Stimulated activated CD8-positive, alpha-beta memory T cell treated with anti-CD3 and anti-CD28 coated beads, Interleukin-4, amount 100 ng/mL, for 4 hours (primary cell): ENCODE results near the gene GPA33.
A peak's percentile ranks its signal among the peaks of the same experiment; 100 is the strongest.
"Not testable (repeated sequence)": the region's sequence is repeated elsewhere in the genome, so short reads cannot be mapped to it uniquely, and the experiment has no call there.

Experiments used
- DNase-seq, 2 donors: peaks; one replicate each; pipeline ENCODE4 v3.0.0-alpha.2; 2020; ENCODE audit warnings: low read depth in 2 of 2, low spot score in 1 of 2

The GPA33 gene

DNA sequence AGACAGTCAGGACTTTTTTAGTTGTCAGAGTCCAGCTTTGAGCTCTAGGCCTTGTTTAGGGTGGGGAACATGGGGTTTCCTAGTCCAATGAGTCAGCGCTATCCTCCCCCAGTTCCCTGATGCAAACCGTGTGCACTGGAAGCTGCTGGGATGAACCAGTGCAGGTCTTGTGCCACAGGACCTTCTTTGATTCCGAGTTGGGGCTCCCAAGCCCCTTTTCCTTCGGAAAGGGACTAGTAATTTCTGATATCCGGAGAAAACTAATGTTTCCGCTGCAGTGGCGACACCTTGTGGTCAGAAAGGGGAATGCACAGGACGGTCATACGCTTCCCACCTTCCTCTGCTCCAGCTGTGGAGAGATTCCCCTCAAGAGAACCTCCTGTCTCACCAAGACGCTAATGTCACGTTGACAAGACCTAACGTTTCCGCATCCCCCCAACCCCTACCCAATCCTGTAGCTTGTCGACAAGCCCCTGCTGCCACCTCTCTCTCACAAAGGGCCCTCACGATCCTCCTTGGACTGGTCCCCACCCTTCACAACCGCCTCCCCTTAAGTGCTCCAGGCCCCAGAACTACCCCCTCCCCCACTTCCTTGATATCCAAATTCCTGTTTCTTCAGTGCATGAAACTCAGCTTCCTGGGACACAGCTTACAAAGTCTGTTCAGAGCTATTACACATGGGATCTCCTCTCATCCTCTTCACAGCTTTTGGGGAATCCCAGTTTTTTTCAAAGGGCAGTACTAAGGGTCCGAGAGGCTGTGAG, 30.9 kb downstream of the GPA33 start:
- DNase-seq, result peak; percentile 23 to 68

- DNase-seq, result no peak
Observed at GRCh38 chr1:167057241-167057688, 32.9 kb downstream of the GPA33 start.

- DNase-seq, result no peak
Observed at GRCh38 chr1:167056529-167057231, 33.5 kb downstream of the GPA33 start.

- no peak for DNase-seq
Observed at GRCh38 chr1:167054946-167055630, 35.1 kb downstream of the GPA33 start.

DNA sequence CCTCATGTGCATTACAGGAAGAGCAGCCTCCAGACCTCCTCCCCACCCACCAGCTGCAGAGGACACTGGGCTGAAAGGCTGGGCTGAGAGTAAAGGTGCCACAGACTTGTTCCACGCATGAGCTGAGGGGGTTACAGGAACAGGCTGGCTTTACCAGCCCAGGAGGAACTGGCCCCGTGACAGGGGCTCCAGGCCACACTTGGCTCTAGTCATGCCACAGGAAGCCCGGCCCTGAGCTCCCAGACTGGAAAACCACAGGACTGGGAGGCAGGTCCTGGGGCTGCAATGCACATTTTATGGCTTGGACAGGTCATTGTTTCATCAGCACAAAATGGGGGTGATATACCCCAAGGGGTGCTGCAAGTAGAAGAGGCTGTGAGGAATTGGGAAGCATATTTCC, 35.6 kb downstream of the GPA33 start:
- no peak for DNase-seq

DNA sequence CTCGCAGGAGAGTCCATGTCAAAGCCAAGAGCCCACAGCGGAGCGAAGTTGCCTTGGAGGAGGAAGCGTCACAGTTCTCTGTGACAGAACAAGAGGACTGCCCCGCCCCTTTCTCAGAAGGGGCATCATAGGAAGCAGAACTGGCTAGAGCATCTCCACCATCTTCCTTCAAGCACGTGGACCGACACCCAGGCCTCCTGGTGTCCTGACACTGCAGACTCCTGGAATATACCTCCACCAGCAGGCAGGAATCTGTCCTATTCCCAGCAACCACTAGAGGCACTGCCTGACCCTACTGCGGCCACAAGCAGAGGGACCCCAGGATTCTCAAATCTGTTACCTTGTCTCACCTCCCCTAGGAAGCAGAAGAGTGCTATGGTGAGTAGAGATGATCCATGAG, 37.8 kb downstream of the GPA33 start:
- no peak for DNase-seq

DNA sequence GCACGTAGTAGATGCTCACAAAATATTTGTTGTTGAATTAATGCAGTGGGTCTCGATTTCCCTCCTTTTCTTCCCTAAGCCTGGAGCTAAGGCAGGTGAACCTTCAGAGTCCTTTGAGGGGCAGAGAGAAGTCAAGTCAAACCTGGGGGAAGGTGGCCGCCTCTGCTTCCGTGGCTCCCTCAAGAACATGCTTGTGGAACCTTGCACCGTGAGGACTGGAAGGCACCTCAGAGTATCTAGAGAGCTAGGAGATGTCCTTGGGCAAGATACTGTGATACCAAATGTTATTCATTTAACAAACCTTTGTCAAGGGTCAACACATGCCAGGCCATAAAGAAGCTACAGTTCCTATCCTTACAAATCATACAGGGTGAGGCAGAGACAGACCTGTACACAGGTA, 38.3 kb downstream of the GPA33 start:
- no peak for DNase-seq

DNA sequence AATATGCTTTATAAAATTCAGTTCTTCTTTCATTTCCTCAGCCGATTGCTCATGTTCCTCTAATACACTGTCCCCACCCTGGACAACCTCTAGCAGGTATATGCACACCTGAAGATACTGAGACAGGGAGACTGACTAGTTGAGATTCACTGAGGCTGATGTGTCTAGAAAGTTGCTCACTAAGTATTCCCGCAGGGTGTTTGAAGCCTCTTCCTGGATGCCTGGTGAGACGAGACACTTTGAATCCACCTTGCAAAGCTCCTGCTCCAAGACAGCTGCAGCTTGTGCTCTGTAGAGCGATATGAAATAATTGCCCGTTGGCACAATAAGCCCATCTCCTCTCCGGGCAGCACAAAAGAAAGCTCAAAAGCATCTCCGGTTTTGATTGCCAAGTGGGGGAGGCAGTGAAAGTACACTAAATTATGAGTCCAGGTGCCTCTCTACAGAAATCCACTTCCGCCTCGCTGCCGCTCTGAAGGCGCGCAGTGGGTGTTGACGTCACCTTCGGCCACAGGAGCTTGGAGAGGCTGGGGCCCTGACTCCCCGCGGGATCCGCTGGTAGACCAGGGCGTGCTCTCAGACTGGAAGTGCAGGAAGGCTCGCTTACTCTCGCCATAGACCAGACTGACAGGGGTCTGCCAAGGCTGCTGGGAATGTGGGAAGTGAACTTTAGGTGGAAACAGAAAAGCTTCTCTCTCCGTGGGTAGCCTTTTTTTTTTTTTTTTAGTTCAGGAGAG, 46.3 kb downstream of the GPA33 start:
- DNase-seq, result peak in 1 of 2 donors; percentile 24

DNA sequence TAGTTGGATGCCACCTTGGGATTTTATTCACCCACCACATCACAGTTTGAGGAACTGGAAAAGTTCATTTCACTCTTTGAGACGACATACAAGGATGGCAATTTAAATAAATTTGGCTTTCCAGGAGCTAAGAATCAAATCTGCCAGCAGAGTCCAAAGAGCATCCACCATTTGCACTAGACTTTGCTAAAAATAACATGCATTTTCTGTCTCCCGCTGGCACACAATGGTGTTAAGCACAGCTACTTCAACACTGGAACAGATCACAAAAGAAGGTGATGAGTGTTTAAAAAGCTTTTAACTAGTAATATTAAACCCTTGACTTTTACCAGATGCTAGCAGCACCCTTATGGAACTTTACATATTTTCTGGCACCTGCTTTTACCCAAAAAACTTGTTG, 56.5 kb downstream of the GPA33 start:
- DNase-seq, result no peak

GRCh38 chr1:167029553-167029952, 60.6 kb downstream of the GPA33 start:
- DNase-seq, result not testable (repeated sequence)

DNA sequence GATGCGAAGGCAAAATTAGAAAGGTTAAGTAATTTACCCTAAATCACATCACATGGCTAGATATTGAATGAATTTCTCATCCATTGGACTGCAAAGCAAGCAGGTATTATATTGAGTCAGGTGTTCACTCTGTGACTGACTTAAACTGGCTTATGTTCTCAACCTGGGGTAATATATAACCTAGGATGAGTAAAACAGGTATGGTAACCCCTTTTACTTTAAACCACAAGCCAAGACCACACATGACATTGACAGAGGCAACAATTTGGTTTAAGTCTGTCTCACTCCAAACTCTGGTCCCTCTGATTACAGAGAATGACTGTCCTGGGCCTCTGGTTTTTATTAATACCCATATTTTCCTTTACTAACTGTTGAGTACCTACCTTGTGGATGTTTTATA, 67.8 kb downstream of the GPA33 start:
- DNase-seq, result no peak

DNA sequence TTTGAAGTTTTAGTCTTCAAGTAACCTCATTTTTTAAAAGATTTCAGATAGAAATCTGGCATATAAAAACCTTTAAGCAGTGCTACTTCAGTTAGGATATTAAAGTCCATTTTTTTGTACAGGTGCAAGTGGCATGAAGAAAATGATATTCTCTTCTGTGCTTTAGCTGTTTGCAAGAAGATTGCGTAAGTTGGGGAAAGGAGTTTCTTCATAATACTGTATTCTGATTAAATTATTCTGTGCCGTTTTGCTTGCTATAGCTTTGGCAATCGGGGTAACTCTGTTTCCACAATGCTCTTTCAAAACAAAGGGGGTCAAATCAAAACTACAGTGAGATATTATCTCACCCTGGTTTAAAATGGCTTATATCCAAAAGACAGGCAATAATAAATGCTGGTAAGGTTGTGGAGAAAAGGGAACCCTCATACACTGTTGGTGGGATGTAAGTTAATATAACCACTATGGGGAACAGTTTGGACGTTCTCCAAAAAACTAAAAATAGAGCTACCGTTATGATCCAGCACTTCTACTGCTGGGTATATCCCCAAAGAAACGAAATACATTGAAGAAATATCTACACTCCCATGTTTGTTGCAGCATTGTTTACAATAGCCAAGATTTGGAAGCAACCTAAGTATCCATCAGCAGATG, 74.0 kb downstream of the GPA33 start:
- no peak for DNase-seq

GRCh38 chr1:167013108-167013929, 76.9 kb downstream of the GPA33 start:
- DNase-seq, result no peak

DNA sequence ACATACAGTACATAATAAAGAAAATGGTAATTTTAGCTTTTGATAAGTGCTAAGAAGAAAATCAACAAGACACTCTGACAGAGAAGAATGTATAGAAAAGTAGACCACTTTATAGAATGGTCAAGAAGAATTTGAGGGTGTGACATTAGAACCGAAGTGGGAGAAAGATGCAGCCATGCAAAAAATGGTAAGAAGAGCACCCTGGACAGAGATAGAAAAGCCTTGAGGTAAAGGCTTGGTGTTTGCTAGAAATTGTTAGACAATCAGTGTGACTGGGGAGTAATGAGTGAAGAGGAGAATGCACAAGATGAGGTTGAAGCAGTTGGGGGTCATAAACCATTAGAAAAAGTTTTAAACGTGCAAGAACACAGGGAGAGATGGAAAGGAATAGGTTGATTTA, 77.6 kb downstream of the GPA33 start:
- DNase-seq, result no peak

- no peak for DNase-seq
Observed at GRCh38 chr1:167011560-167012191, 78.5 kb downstream of the GPA33 start.

GRCh38 chr1:167003711-167004110, 86.5 kb downstream of the GPA33 start:
- no peak for DNase-seq
